ENCODE measurements around the gene AGT. TPM values are rescaled to one million over a fixed set of nuclear protein-coding genes. Genes with fewer than 3 reads are reported as not detected.
"Not testable (repeated sequence)": the region's sequence is repeated elsewhere in the genome, so short reads cannot be mapped to it uniquely, and the experiment has no call there.

The AGT gene
- polyA plus RNA-seq, 3 donors = 7.5 to 21.5 (median 7.6) TPM

GRCh38 chr1:230747127-230747730, 33.3 kb upstream of the AGT start, which contains the start of gene CAPN9:
Gene CAPN9, plus strand, starts transcription at chr1:230747388. Its CDS starts 109 bp downstream, at chr1:230747497.
- 73 to 81% (median 77%) methylated on average over 14 of the region's 14 CpGs for WGBS, 3 donors
- no peak within 1 kb of the TSS for H3K27ac ChIP-seq (ENCODE audit: low read depth, low read length)

- 86 to 93% (median 92%) methylated on average over 4 of the region's 4 CpGs for WGBS, 3 donors
- H3K27ac ChIP-seq (ENCODE audit: low read depth, low read length) = no peak overlapping the region
These were observed 32.7 kb upstream of the AGT start for GRCh38 chr1:230746617-230747016.

- WGBS, 3 donors = 63 to 78% (median 67%) methylated on average over 3 of the region's 3 CpGs
- H3K27ac ChIP-seq (ENCODE audit: low read depth, low read length) = no peak overlapping the region
These were observed 31.1 kb upstream of the AGT start for GRCh38 chr1:230745071-230745470.

GRCh38 chr1:230744382-230744781, 30.5 kb upstream of the AGT start:
- H3K27ac ChIP-seq (ENCODE audit: low read depth, low read length) = peak overlapping the region; percentile 32
- 62 to 83% (median 73%) methylated on average over 5 of the region's 5 CpGs for WGBS, 3 donors

GRCh38 chr1:230743899-230744298, 30.0 kb upstream of the AGT start:
- H3K27ac ChIP-seq (ENCODE audit: low read depth, low read length) = no peak overlapping the region
- WGBS, 3 donors = 83 to 91% (median 87%) methylated on average over 2 of the region's 2 CpGs

- H3K27ac ChIP-seq (ENCODE audit: low read depth, low read length) = no peak overlapping the region
- 93 to 96% (median 94%) methylated on average over 12 of the region's 12 CpGs for WGBS, 3 donors
These were observed 25.8 kb upstream of the AGT start for GRCh38 chr1:230739564-230740290.

GRCh38 chr1:230737622-230738262, 23.8 kb upstream of the AGT start:
- no peak overlapping the region for H3K27ac ChIP-seq (ENCODE audit: low read depth, low read length)
- 91 to 93% (median 91%) methylated on average over 3 of the region's 3 CpGs for WGBS, 3 donors

- 43 to 72% (median 64%) methylated on average over 2 of the region's 2 CpGs for WGBS, 3 donors
- H3K27ac ChIP-seq (ENCODE audit: low read depth, low read length) = no peak overlapping the region
These were observed 21.5 kb upstream of the AGT start for GRCh38 chr1:230735447-230735846.

- H3K27ac ChIP-seq (ENCODE audit: low read depth, low read length) = no peak overlapping the region
- 7 to 51% (median 33%) methylated on average over 5 of the region's 5 CpGs for WGBS, 3 donors
These were observed 17.1 kb upstream of the AGT start for GRCh38 chr1:230730977-230731376.

- 41 to 51% (median 43%) methylated on average over 6 of the region's 6 CpGs for WGBS, 3 donors
- no peak overlapping the region for H3K27ac ChIP-seq (ENCODE audit: low read depth, low read length)
These were observed 14.9 kb upstream of the AGT start for GRCh38 chr1:230728710-230729392.

- no peak overlapping the region for H3K27ac ChIP-seq (ENCODE audit: low read depth, low read length)
- WGBS, 3 donors = 45 to 76% (median 63%) methylated on average over 6 of the region's 6 CpGs
These were observed 11.5 kb upstream of the AGT start for GRCh38 chr1:230725256-230726012.

GRCh38 chr1:230721849-230722522, 8.1 kb upstream of the AGT start:
- not testable (repeated sequence) for H3K27ac ChIP-seq (ENCODE audit: low read depth, low read length)
- 93 to 96% (median 95%) methylated on average over 3 of the region's 3 CpGs for WGBS, 3 donors

- WGBS, 3 donors = 68 to 73% (median 70%) methylated on average over 1 of the region's 1 CpG
These were observed 3.3 kb upstream of the AGT start for GRCh38 chr1:230717251-230717650.

GRCh38 chr1:230716453-230716852, 2.5 kb upstream of the AGT start:
- WGBS, 3 donors = 77 to 82% (median 80%) methylated on average over 3 of the region's 3 CpGs
- not testable (repeated sequence) for H3K27ac ChIP-seq (ENCODE audit: low read depth, low read length)

More at GRCh38 chr1:230717251-230717650, 3.3 kb upstream of the AGT start:
- no peak overlapping the region for H3K27ac ChIP-seq (ENCODE audit: low read depth, low read length)

- 84 to 92% (median 92%) methylated on average over 3 of the region's 3 CpGs for WGBS, 3 donors
- no peak overlapping the region for H3K27ac ChIP-seq (ENCODE audit: low read depth, low read length)
These were observed 1.6 kb upstream of the AGT start for GRCh38 chr1:230715510-230715909.

GRCh38 chr1:230713547-230713914, 391 bp downstream of the AGT start:
- no peak overlapping the region for H3K27ac ChIP-seq (ENCODE audit: low read depth, low read length)
- WGBS, 3 donors = 74 to 85% (median 81%) methylated on average over 8 of the region's 8 CpGs

- WGBS, 3 donors = 80 to 82% (median 81%) methylated on average over 7 of the region's 7 CpGs
- H3K27ac ChIP-seq (ENCODE audit: low read depth, low read length) = no peak overlapping the region
These were observed 784 bp downstream of the AGT start for GRCh38 chr1:230713138-230713537.

GRCh38 chr1:230712470-230712942, 1.4 kb downstream of the AGT start:
- WGBS, 3 donors = 93 to 95% (median 93%) methylated on average over 17 of the region's 17 CpGs

More at GRCh38 chr1:230712470-230712942, 1.4 kb downstream of the AGT start:
- H3K27ac ChIP-seq (ENCODE audit: low read depth, low read length) = no peak overlapping the region
